ENCODE data around the gene TPPP2. TPM values are rescaled to one million over a fixed set of nuclear protein-coding genes. Genes with fewer than 3 reads are reported as not detected.
A peak's percentile ranks its signal among the peaks of the same experiment; 100 is the strongest.
"Not testable (repeated sequence)": the region's sequence is repeated elsewhere in the genome, so short reads cannot be mapped to it uniquely, and the experiment has no call there.

TPPP2 gene
- total RNA-seq, 1 donor from 2014 or later = not detected

DNA sequence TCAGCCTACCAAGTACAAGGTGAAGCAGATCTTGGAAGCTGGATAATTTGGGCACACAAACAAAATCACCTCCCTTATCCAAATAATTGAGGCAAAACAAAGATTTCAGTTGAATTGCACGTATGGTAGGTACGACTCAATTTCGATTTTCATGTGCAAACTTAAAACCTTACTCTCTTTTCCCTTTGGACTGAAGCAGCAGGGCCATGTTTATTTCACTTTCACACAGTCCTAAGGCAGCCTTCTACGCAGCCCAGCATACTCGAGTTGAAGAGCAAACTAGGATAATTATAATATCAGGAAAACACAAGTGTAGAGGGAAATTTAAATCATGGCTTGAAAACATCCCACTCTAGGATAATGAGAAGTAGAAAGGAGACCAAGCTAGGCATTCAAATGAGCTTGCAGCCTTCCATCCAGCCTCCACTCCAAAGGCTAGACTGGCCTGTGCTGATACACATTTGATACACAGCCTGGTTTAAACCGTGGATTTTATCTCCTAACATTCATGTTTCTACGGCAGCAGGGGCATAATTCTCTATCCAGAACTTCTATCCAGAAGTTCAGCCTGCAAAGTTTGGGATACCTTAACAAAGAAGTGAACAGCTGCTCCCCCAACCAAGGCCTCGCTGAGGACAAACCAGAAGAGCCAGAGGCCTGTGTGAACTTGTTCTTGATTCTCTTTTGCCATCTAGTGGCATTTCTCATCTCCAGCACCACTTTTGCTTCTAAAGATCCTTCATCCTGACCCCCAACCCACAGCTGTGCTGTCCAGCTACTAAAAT is 9.8 kb downstream of the TPPP2 start:
- no peak for DNase-seq (ENCODE audit: low spot score)
- no peak overlapping the region for H3K4me3 Mint-ChIP-seq (ENCODE audit: unreplicated experiment)
- H3K27me3 Mint-ChIP-seq (ENCODE audit: low read depth) = peaks cover 4% of the 10 kb centered on the region
- H3K27ac Mint-ChIP-seq (ENCODE audit: unreplicated experiment) = peak overlapping the region; percentile 62
- no peaks in the 10 kb centered on the region for H3K9me3 Mint-ChIP-seq (ENCODE audit: low read depth)
- peak; percentile 88 for TF ChIP-seq CTCF (IDR thresholded peaks at IDR 0.05)
- H3K36me3 Mint-ChIP-seq (ENCODE audit: low read depth) = no peaks in the 10 kb centered on the region
- H3K4me1 Mint-ChIP-seq (ENCODE audit: low read depth) = peaks cover 34% of the 10 kb centered on the region

- DNase-seq (ENCODE audit: low spot score) = no peak
These were observed 10.4 kb downstream of the TPPP2 start for GRCh38 chr14:21040370-21040925.

DNA sequence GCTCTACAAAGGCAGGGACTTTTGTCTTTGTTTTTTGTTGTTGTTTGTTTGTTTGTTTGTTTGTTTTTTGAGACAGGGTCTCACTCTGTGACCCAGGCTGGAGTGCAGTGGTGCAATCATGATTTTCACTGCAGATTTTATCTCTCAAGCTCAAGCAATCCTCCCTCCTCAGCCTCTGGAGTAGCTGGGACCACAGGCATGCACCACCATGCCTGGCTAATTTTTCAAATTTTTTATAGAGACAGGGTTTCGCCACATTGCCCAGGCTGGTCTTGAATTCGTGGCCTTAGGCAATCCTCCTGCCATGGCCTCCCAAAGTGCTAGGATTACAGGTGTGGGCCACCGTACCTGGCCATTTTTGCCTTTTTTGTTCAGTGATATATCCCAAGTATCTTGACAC is 10.9 kb downstream of the TPPP2 start:
- not testable (repeated sequence) for H3K27me3 Mint-ChIP-seq (ENCODE audit: low read depth); H3K9me3 Mint-ChIP-seq (ENCODE audit: low read depth); DNase-seq (ENCODE audit: low spot score); H3K27ac Mint-ChIP-seq (ENCODE audit: unreplicated experiment); H3K4me3 Mint-ChIP-seq (ENCODE audit: unreplicated experiment); H3K36me3 Mint-ChIP-seq (ENCODE audit: low read depth)
- peaks cover 34% of the 10 kb centered on the region for H3K4me1 Mint-ChIP-seq (ENCODE audit: low read depth)

More at GRCh38 chr14:21040370-21040925, 10.4 kb downstream of the TPPP2 start:
- H3K36me3 Mint-ChIP-seq (ENCODE audit: low read depth) = no peaks in the 10 kb centered on the region
- no peaks in the 10 kb centered on the region for H3K9me3 Mint-ChIP-seq (ENCODE audit: low read depth)
- H3K4me3 Mint-ChIP-seq (ENCODE audit: unreplicated experiment) = no peak overlapping the region
- H3K4me1 Mint-ChIP-seq (ENCODE audit: low read depth) = peaks cover 34% of the 10 kb centered on the region
- peak; percentile 50 for TF ChIP-seq CTCF (IDR thresholded peaks at IDR 0.05)
- H3K27ac Mint-ChIP-seq (ENCODE audit: unreplicated experiment) = no peak overlapping the region
- H3K27me3 Mint-ChIP-seq (ENCODE audit: low read depth) = peaks cover 5% of the 10 kb centered on the region

DNA sequence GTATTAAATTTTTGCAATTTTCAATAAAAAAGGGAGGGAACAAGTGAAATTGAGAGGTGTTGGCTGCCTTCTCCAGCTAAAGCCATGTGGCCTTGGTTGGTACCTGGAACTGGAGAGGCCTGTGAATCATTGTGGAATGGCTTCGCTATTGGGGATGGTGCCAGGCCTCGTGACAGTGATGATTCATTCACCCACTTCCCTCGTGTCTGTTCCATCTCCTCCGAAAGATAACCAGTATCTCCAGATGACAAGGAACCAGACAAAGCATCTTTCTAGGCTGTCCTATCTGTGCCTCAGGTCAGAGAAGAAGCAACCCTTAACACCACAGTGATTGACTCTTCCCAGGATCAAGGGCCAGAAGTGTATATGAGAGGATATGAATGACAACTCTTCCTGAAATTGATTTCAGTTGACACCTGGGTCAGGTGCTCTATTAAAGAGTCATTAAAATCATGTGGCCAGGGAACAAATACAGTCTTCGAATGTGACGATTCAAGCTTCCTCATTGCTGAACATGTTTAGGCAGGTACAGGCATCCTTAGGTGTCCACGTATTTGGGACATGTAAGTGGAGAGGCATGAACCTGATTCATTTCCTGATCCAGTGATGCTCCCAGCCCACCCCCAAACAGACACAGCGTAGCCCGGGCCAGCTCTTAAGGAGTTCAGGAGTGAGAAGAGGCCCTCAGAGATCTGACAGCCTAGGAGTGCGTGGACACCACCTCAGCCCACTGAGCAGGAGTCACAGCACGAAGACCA is 11.8 kb downstream of the TPPP2 start, which contains the start of gene RNASE7:
Gene RNASE7 (plus strand): TSS at position 687 of the 758 bp plus-strand sequence. CDS start 631 bp downstream, outside the sequence.
- peaks cover 5% of the 10 kb centered on the region for H3K27me3 Mint-ChIP-seq (ENCODE audit: low read depth)
- no peaks in the 10 kb centered on the region for H3K9me3 Mint-ChIP-seq (ENCODE audit: low read depth)
- H3K4me3 Mint-ChIP-seq (ENCODE audit: unreplicated experiment) = no peak within 1 kb of the TSS
- H3K27ac Mint-ChIP-seq (ENCODE audit: unreplicated experiment) = no peak within 1 kb of the TSS
- DNase-seq (ENCODE audit: low spot score) = no peak
- no peaks in the 10 kb centered on the region for H3K36me3 Mint-ChIP-seq (ENCODE audit: low read depth)
- peaks cover 34% of the 10 kb centered on the region for H3K4me1 Mint-ChIP-seq (ENCODE audit: low read depth)
- no peak for TF ChIP-seq CTCF (IDR thresholded peaks at IDR 0.05)

- no peak for TF ChIP-seq CTCF (IDR thresholded peaks at IDR 0.05)
- Mint-ChIP-seq H3K9me3 (ENCODE audit: low read depth) (no peaks in the 10 kb centered on the region), H3K27me3 (ENCODE audit: low read depth) (peaks cover 5% of the 10 kb centered on the region), H3K27ac (ENCODE audit: unreplicated experiment) (no peak overlapping the region), H3K4me1 (ENCODE audit: low read depth) (peaks cover 34% of the 10 kb centered on the region), H3K36me3 (ENCODE audit: low read depth) (no peaks in the 10 kb centered on the region), H3K4me3 (ENCODE audit: unreplicated experiment) (no peak overlapping the region)
- no peak for DNase-seq (ENCODE audit: low spot score)
These were observed 12.9 kb downstream of the TPPP2 start for GRCh38 chr14:21042918-21043317.

Measured in chondrocyte (in vitro differentiated cells).